HG02840 (cell line): ENCODE data around the gene ENPP1.

Source experiments
- ATAC-seq: cut with Tn5 transposase; IDR thresholded peaks from one replicate; pipeline ENCODE4 v1.9.1; 2021; ENCODE audit warnings: mild to moderate bottlenecking, moderate library complexity, moderate number of reproducible peaks; ENCODE audit not compliant: unreplicated experiment, low FRiP score

The ENPP1 gene

GRCh38 chr6:131782764-131783163, 25.1 kb upstream of the ENPP1 start:
- no peak for ATAC-seq

GRCh38 chr6:131784561-131784960, 23.3 kb upstream of the ENPP1 start:
- no peak for ATAC-seq

- ATAC-seq: no peak
Measured at GRCh38 chr6:131787079-131787478, 20.7 kb upstream of the ENPP1 start.

- no peak for ATAC-seq
Measured at GRCh38 chr6:131787766-131788712, 19.8 kb upstream of the ENPP1 start.

GRCh38 chr6:131789219-131789618, 18.6 kb upstream of the ENPP1 start:
- no peak for ATAC-seq

GRCh38 chr6:131791476-131791875, 16.3 kb upstream of the ENPP1 start:
- no peak for ATAC-seq

GRCh38 chr6:131792091-131792496, 15.7 kb upstream of the ENPP1 start:
- ATAC-seq: no peak

GRCh38 chr6:131795366-131795765, 12.5 kb upstream of the ENPP1 start:
- ATAC-seq: no peak

- ATAC-seq: no peak
Measured at GRCh38 chr6:131802347-131802746, 5.5 kb upstream of the ENPP1 start.

- no peak for ATAC-seq
Measured at GRCh38 chr6:131803007-131803769, 4.6 kb upstream of the ENPP1 start.

- no peak for ATAC-seq
Measured at GRCh38 chr6:131804131-131804530, 3.7 kb upstream of the ENPP1 start.

- ATAC-seq: no peak
Measured at GRCh38 chr6:131807321-131807643, 538 bp upstream of the ENPP1 start.

- no peak for ATAC-seq
Measured at GRCh38 chr6:131808460-131809269, 845 bp downstream of the ENPP1 start.

GRCh38 chr6:131811500-131811899, 3.7 kb downstream of the ENPP1 start:
- ATAC-seq: no peak

GRCh38 chr6:131813991-131814390, 6.2 kb downstream of the ENPP1 start:
- ATAC-seq: no peak

GRCh38 chr6:131816869-131817268, 9.0 kb downstream of the ENPP1 start:
- no peak for ATAC-seq

GRCh38 chr6:131819572-131820124, 11.8 kb downstream of the ENPP1 start:
- no peak for ATAC-seq

GRCh38 chr6:131821010-131821807, 13.4 kb downstream of the ENPP1 start:
- ATAC-seq: no peak

- ATAC-seq: no peak
Measured at GRCh38 chr6:131822119-131822518, 14.3 kb downstream of the ENPP1 start.
